Uterus (tissue), 2 donors: ENCODE data around the gene CFAP74.

Source experiments
- POLR2A ChIP-seq, 2 donors: fragments of 450-650 bp; IDR thresholded peaks; one replicate each; pipeline ENCODE4 v1.6.1; 2016; ENCODE audit warnings: antibody characterized with exemption in 2 of 2, mild to moderate bottlenecking in 1 of 2, moderate library complexity in 1 of 2
- TF ChIP-seq, protein P1 (sequence below), 4 experiments: fragments of 200-600 bp in 2 of 4; fragments of 450-650 bp in 2 of 4; sonication (generic) in 2 of 4; IDR thresholded peaks; one replicate each; pipeline ENCODE4 v1.5.1; 2016 to 2019; ENCODE audit warnings: antibody characterized with exemption in 4 of 4, mild to moderate bottlenecking in 2 of 4, moderate library complexity in 1 of 4

- TF ChIP-seq, protein P1, sequence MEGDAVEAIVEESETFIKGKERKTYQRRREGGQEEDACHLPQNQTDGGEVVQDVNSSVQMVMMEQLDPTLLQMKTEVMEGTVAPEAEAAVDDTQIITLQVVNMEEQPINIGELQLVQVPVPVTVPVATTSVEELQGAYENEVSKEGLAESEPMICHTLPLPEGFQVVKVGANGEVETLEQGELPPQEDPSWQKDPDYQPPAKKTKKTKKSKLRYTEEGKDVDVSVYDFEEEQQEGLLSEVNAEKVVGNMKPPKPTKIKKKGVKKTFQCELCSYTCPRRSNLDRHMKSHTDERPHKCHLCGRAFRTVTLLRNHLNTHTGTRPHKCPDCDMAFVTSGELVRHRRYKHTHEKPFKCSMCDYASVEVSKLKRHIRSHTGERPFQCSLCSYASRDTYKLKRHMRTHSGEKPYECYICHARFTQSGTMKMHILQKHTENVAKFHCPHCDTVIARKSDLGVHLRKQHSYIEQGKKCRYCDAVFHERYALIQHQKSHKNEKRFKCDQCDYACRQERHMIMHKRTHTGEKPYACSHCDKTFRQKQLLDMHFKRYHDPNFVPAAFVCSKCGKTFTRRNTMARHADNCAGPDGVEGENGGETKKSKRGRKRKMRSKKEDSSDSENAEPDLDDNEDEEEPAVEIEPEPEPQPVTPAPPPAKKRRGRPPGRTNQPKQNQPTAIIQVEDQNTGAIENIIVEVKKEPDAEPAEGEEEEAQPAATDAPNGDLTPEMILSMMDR (IDR thresholded peaks at IDR 0.05), result no peak
- TF ChIP-seq POLR2A (IDR thresholded peaks at IDR 0.05), result no peak
Measured at GRCh38 chr1:1917304-1917976, 86.1 kb downstream of the CFAP74 start.
